CD4-positive, alpha-beta T cell treated with Interferon gamma for 1 hour (primary cell): ENCODE measurements around the gene LSAMP.

Source experiments
- DNase-seq: peaks from one replicate; pipeline ENCODE4 v3.0.0-alpha.2; 2020

The LSAMP gene

GRCh38 chr3:115999001-115999585, 446.2 kb downstream of the LSAMP start:
- DNase-seq: no peak

- no peak for DNase-seq
These were observed 448.7 kb downstream of the LSAMP start for GRCh38 chr3:115996420-115997108.

GRCh38 chr3:115990669-115991068, 454.6 kb downstream of the LSAMP start:
- no peak for DNase-seq

GRCh38 chr3:115989684-115990421, 455.4 kb downstream of the LSAMP start:
- DNase-seq: no peak

- no peak for DNase-seq
These were observed 458.6 kb downstream of the LSAMP start for GRCh38 chr3:115986555-115987207.

GRCh38 chr3:115982629-115983028, 462.7 kb downstream of the LSAMP start:
- no peak for DNase-seq

- no peak for DNase-seq
These were observed 463.2 kb downstream of the LSAMP start for GRCh38 chr3:115982108-115982507.

GRCh38 chr3:115980709-115981108, 464.6 kb downstream of the LSAMP start:
- DNase-seq: no peak

- DNase-seq: no peak
These were observed 467.4 kb downstream of the LSAMP start for GRCh38 chr3:115977866-115978265.

- no peak for DNase-seq
These were observed 469.5 kb downstream of the LSAMP start for GRCh38 chr3:115975796-115976195.

- no peak for DNase-seq
These were observed 469.9 kb downstream of the LSAMP start for GRCh38 chr3:115975353-115975752.

GRCh38 chr3:115974940-115975339, 470.3 kb downstream of the LSAMP start:
- no peak for DNase-seq

GRCh38 chr3:115968871-115969270, 476.4 kb downstream of the LSAMP start:
- DNase-seq: no peak

GRCh38 chr3:115961380-115961779, 483.9 kb downstream of the LSAMP start:
- no peak for DNase-seq

- no peak for DNase-seq
These were observed 484.5 kb downstream of the LSAMP start for GRCh38 chr3:115960799-115961198.

- no peak for DNase-seq
These were observed 486.8 kb downstream of the LSAMP start for GRCh38 chr3:115958526-115958925.

GRCh38 chr3:115947325-115947724, 498.0 kb downstream of the LSAMP start:
- no peak for DNase-seq

GRCh38 chr3:115943579-115943978, 501.7 kb downstream of the LSAMP start:
- no peak for DNase-seq

GRCh38 chr3:115937054-115937453, 508.2 kb downstream of the LSAMP start:
- DNase-seq: no peak

GRCh38 chr3:115932807-115933206, 512.5 kb downstream of the LSAMP start:
- no peak for DNase-seq

GRCh38 chr3:115931581-115931980, 513.7 kb downstream of the LSAMP start:
- no peak for DNase-seq

- DNase-seq: no peak
These were observed 514.4 kb downstream of the LSAMP start for GRCh38 chr3:115930922-115931321.

GRCh38 chr3:115930168-115930567, 515.1 kb downstream of the LSAMP start:
- no peak for DNase-seq

GRCh38 chr3:115928376-115928775, 516.9 kb downstream of the LSAMP start:
- DNase-seq: no peak
